IMR-90 (cell line): ENCODE results near the gene KAZN. TPM values are rescaled to one million over a fixed set of nuclear protein-coding genes. Genes with fewer than 3 reads are reported as not detected.
"Not testable (repeated sequence)": the region's sequence is repeated elsewhere in the genome, so short reads cannot be mapped to it uniquely, and the experiment has no call there.

Experiments
- ATAC-seq: fragments of 200-7000 bp; cut with Tn5 transposase; 2 replicates; pipeline ENCODE4 v1.9.1; 2020; ENCODE audit warnings: low read depth, mild to moderate bottlenecking, moderate library complexity
- BruUV-seq: library from RNA; stranded (reverse); fragments of 400-500 nt; replicated peaks from 2 replicates; lab custom pipeline; 2021; lab: Mats Ljungman, UMichigan
- CTCF ChIA-PET: fragments of 300-600 bp; formaldehyde crosslinking; extraction: SDS; loops from one replicate; lab custom pipeline; 2021; ENCODE audit warnings: antibody characterized with exemption; lab: Yijun Ruan, JAX
- POLR2A ChIA-PET: fragments of 300-600 bp; sonication (Branson Sonifier 250); formaldehyde crosslinking; loops from one replicate; lab custom pipeline; 2022; ENCODE audit warnings: antibody characterized with exemption; ENCODE audit not compliant: unreplicated experiment; lab: Charles Lee
- DNase-seq: peaks from one replicate; pipeline ENCODE4 v3.0.0; 2013
- H2AFZ ChIP-seq: replicated peaks from 2 replicates; pipeline ENCODE3; 2013; ENCODE audit warnings: low read length, mild to moderate bottlenecking; ENCODE audit not compliant: poor library complexity
- H2AK5ac ChIP-seq: 2 replicates; pipeline ENCODE4 v1.6.1; 2013; ENCODE audit warnings: low read depth, low read length, inconsistent platforms
- H2AK9ac ChIP-seq: replicated peaks from 2 replicates; pipeline ENCODE3; 2013; ENCODE audit warnings: mild to moderate bottlenecking, low read depth, low read length, moderate library complexity; ENCODE audit not compliant: poor library complexity
- H2BK120ac ChIP-seq: 2 replicates; pipeline ENCODE4 v1.6.1; 2013; ENCODE audit warnings: low read depth, low read length, inconsistent platforms
- H2BK15ac ChIP-seq: 3 replicates; pipeline ENCODE4 v1.6.1; 2013; ENCODE audit warnings: low read depth, low read length, inconsistent platforms
- H2BK20ac ChIP-seq: 2 replicates; pipeline ENCODE4 v1.6.1; 2013; ENCODE audit warnings: low read depth, mild to moderate bottlenecking, inconsistent platforms, low read length, moderate library complexity
- H2BK5ac ChIP-seq: 2 replicates; pipeline ENCODE4 v1.6.1; 2013; ENCODE audit warnings: mild to moderate bottlenecking, low read depth, low read length, inconsistent platforms; ENCODE audit not compliant: poor library complexity, severe bottlenecking
- H3K14ac ChIP-seq: replicated peaks from 2 replicates; pipeline ENCODE4 v1.6.1; 2013; ENCODE audit warnings: low read depth, low read length, inconsistent platforms
- H3K18ac ChIP-seq: 2 replicates; pipeline ENCODE4 v1.6.1; 2013; ENCODE audit warnings: low read depth, low read length, control low read depth
- H3K23ac ChIP-seq: 2 replicates; pipeline ENCODE4 v1.6.1; 2013; ENCODE audit warnings: low read depth, low read length, inconsistent platforms
- H3K27ac ChIP-seq: 2 replicates; pipeline ENCODE4 v1.5.1; 2013; ENCODE audit warnings: mild to moderate bottlenecking, control low read depth, low read length; ENCODE audit not compliant: insufficient read depth
- H3K27me3 ChIP-seq: 2 replicates; pipeline ENCODE4 v1.6.1; 2013; ENCODE audit warnings: low read length; ENCODE audit not compliant: control insufficient read depth, insufficient read depth
- H3K36me3 ChIP-seq: 2 replicates; pipeline ENCODE4 v1.6.1; 2013; ENCODE audit warnings: low read length, mixed read lengths; ENCODE audit not compliant: control insufficient read depth, insufficient read depth
- H3K4ac ChIP-seq: 2 replicates; pipeline ENCODE4 v1.6.1; 2013; ENCODE audit warnings: low read depth, low read length, inconsistent platforms
- H3K4me1 ChIP-seq: 2 replicates; pipeline ENCODE4 v1.6.1; 2013; ENCODE audit warnings: low read length, mixed read lengths; ENCODE audit not compliant: control insufficient read depth, insufficient read depth
- H3K4me2 ChIP-seq: 2 replicates; pipeline ENCODE4 v1.6.1; 2013; ENCODE audit warnings: low read depth, mild to moderate bottlenecking, control low read depth, low read length, moderate library complexity
- H3K4me3 ChIP-seq: 2 replicates; pipeline ENCODE4 v1.5.1; 2013; ENCODE audit warnings: low read depth, mild to moderate bottlenecking, control low read depth, low read length, moderate library complexity; ENCODE audit not compliant: insufficient read depth
- H3K56ac ChIP-seq: 2 replicates; pipeline ENCODE4 v1.6.1; 2013; ENCODE audit warnings: low read length, inconsistent platforms; ENCODE audit not compliant: insufficient read depth; ENCODE audit errors: extremely low read depth
- H3K79me1 ChIP-seq, 2 experiments: 2 replicates each; pipeline ENCODE4 v1.6.1; 2013; ENCODE audit warnings: low read length in 2 of 2, inconsistent platforms in 1 of 2, low read depth in 1 of 2
- H3K9ac ChIP-seq: 2 replicates; pipeline ENCODE4 v1.6.1; 2013; ENCODE audit warnings: low read depth, low read length, control low read depth
- H3K9me1 ChIP-seq: 2 replicates; pipeline ENCODE4 v1.6.1; 2013; ENCODE audit warnings: low read length, inconsistent platforms; ENCODE audit not compliant: insufficient read depth
- H3K9me3 ChIP-seq: 2 replicates; pipeline ENCODE4 v1.6.1; 2013; ENCODE audit warnings: low read length; ENCODE audit not compliant: control insufficient read depth, insufficient read depth
- H4K20me1 ChIP-seq: 2 replicates; pipeline ENCODE4 v1.6.1; 2013; ENCODE audit warnings: low read length, inconsistent platforms; ENCODE audit not compliant: insufficient read depth
- H4K5ac ChIP-seq: 2 replicates; pipeline ENCODE4 v1.6.1; 2013; ENCODE audit warnings: mild to moderate bottlenecking, low read depth, low read length, control low read depth
- H4K8ac ChIP-seq, 2 experiments: 2 replicates each; pipeline ENCODE4 v1.6.1; 2013; ENCODE audit warnings: low read depth in 2 of 2, low read length in 2 of 2, control low read depth in 1 of 2, inconsistent platforms in 1 of 2
- H4K91ac ChIP-seq: 2 replicates; pipeline ENCODE4 v1.6.1; 2013; ENCODE audit warnings: low read depth, low read length, inconsistent platforms; ENCODE audit not compliant: insufficient read depth
- WGBS, 2 experiments: methylation state at CpG; one replicate each; pipeline versions ENCODE4 v1.1.5 to v1.1.7; 2013; ENCODE audit warnings: missing lambda C conversion rate in 2 of 2; ENCODE audit not compliant: insufficient read length in 1 of 2; ENCODE audit errors: extremely low coverage in 2 of 2; 5-methylcytosine and 5-hydroxymethylcytosine counted together
- dilution Hi-C: fragments of 300-500 bp; cut with HindIII; formaldehyde crosslinking; loops from one replicate; pipeline ENCODE4 v1.14.3; 2018; ENCODE audit warnings: low sequenced_read_pairs; ENCODE audit not compliant: unreplicated experiment
- in situ Hi-C: fragments of 300-500 bp; cut with MboI; formaldehyde crosslinking; loops from 3 replicates; pipeline ENCODE4 v1.14.3; 2019; ENCODE audit warnings: low sequenced_read_pairs, inconsistent platforms, mixed read lengths
- intact Hi-C: fragments of 100-400 bp; cut with micrococcal nuclease; formaldehyde crosslinking; loops from 2 replicates; pipeline ENCODE4 v1.10.0; 2022
- polyA plus RNA-seq, 3 experiments: library from polyadenylated mRNA; depleted of rRNA; stranded (reverse); fragments of >200 nt; gene quantifications; 2 replicates each; pipeline ENCODE4 v1.2.3, GENCODE V29; 2012; ENCODE audit warnings: low replicate concordance in 1 of 3
- total RNA-seq: library from RNA; depleted of rRNA; stranded (reverse); fragments of >200 nt; gene quantifications from 2 replicates; pipeline ENCODE4 v1.2.3, GENCODE V29; 2012

The KAZN gene
- total and polyA plus RNA-seq, 2 of the 4 experiments (the other 2 are of a cell fraction), result 5.2 to 10.5 TPM

- H3K9ac ChIP-seq, H2AK9ac ChIP-seq, H2BK15ac ChIP-seq, H2AK5ac ChIP-seq, H3K23ac ChIP-seq, H2BK120ac ChIP-seq, CTCF ChIA-PET, DNase-seq, H3K4me1 ChIP-seq, H2BK20ac ChIP-seq, H3K9me3 ChIP-seq, H4K20me1 ChIP-seq, H3K18ac ChIP-seq, BruUV-seq, intact Hi-C loops, H3K9me1 ChIP-seq, POLR2A ChIA-PET, H3K4me2 ChIP-seq, in situ Hi-C loops, H4K91ac ChIP-seq, H3K4ac ChIP-seq, H2BK5ac ChIP-seq, H3K4me3 ChIP-seq, H3K27ac ChIP-seq, H4K8ac ChIP-seq, dilution Hi-C loops, H3K14ac ChIP-seq, H4K5ac ChIP-seq, ATAC-seq, H3K79me1 ChIP-seq, H3K27me3 ChIP-seq, H3K56ac ChIP-seq, H2AFZ ChIP-seq, H3K36me3 ChIP-seq: not testable (repeated sequence)
- no CpG with 5 or more reads among the region's 12 CpGs for WGBS, 2 experiments
Measured at GRCh38 chr1:14580295-14580694, 18.2 kb upstream of the KAZN start.
